Ovary (tissue), 9 donors: ENCODE results near the gene GGT6. TPM values are rescaled to one million over a fixed set of nuclear protein-coding genes. Genes with fewer than 3 reads are reported as not detected.

Source experiments
- DNase-seq, 5 donors: peaks; one replicate each; pipeline ENCODE4 v3.0.0-alpha.2; 2019 to 2020
- H3K27ac ChIP-seq, 2 donors: fragments of 200-600 bp; one replicate each; pipeline versions ENCODE4 v1.5.1 to v1.8.0; 2019 to 2022
- H3K27me3 ChIP-seq: fragments of 200-600 bp; one replicate; pipeline ENCODE4 v1.8.0; 2022
- H3K36me3 ChIP-seq: fragments of 200-600 bp; sonication (generic); one replicate; pipeline ENCODE4 v1.5.1; 2019
- H3K4me1 ChIP-seq: one replicate; pipeline ENCODE4 v1.8.1; 2013; ENCODE audit warnings: mild to moderate bottlenecking, moderate library complexity; ENCODE audit not compliant: insufficient read depth
- H3K4me3 ChIP-seq: fragments of 200-600 bp; sonication (generic); one replicate; pipeline ENCODE4 v1.5.1; 2017
- H3K9me3 ChIP-seq, 2 donors: fragments of 200-600 bp in 1 of 2; sonication (generic) in 1 of 2; one replicate each; pipeline versions ENCODE4 v1.5.1 to v1.8.1; 2013 to 2019; ENCODE audit warnings: mild to moderate bottlenecking in 1 of 2, moderate library complexity in 1 of 2
- EP300 ChIP-seq: sonication (generic); formaldehyde crosslinking; IDR thresholded peaks from one replicate; pipeline ENCODE4 v1.6.1; 2017; ENCODE audit warnings: antibody characterized with exemption
- POLR2A ChIP-seq: fragments of 450-650 bp; IDR thresholded peaks from one replicate; pipeline ENCODE4 v1.6.1; 2017; ENCODE audit warnings: antibody characterized with exemption, mild to moderate bottlenecking, moderate library complexity
- WGBS, 3 donors: extraction: QIAGEN DNeasy Blood & Tissue Kit in 1 of 3; methylation state at CpG; one replicate each; pipeline versions ENCODE4 v1.1.5 to v1.1.7; 2013 to 2017; 5-methylcytosine and 5-hydroxymethylcytosine counted together
- intact Hi-C, 4 donors: fragments of 100-400 bp; cut with DNase I; formaldehyde crosslinking; loops; one replicate each; pipeline versions ENCODE4 v1.11.0 to v1.15.1; 2022 to 2023
- polyA plus RNA-seq, 2 donors: library from polyadenylated mRNA; stranded (reverse); fragments of 200-250 nt in 1 of 2; fragments of 350-450 nt in 1 of 2; fragmentation: Illumina TruSeq in 1 of 2; extraction: RNeasy Lipid Tissue Mini Kit (QIAGEN cat#74804) in 1 of 2; gene quantifications; one replicate each; pipeline ENCODE4 v1.2.3, GENCODE V29; 2013 to 2014
- total RNA-seq, 7 donors: library from RNA; depleted of rRNA in 2 of 7; stranded (reverse); fragments of >200 nt in 2 of 7; fragmentation: NEBNext Ultra II Directional in 3 of 7; extraction: Animal tissue kit (Norgen Biotek cat#: 25700) in 3 of 7; gene quantifications; one replicate each; pipeline versions ENCODE4 v1.1.0 to v1.2.4, GENCODE V29; 2016 to 2023
- TF ChIP-seq, protein P1 (sequence below), 3 donors: fragments of 450-650 bp in 2 of 3; fragments of 200-600 bp in 1 of 3; IDR thresholded peaks; one replicate each; pipeline versions ENCODE4 v1.5.1 to v1.8.0; 2016 to 2022; ENCODE audit warnings: antibody characterized with exemption in 3 of 3, mild to moderate bottlenecking in 1 of 3
- donor health status: DM: no; HTN: no; CAD: no; lungs with moderate emphysema.
- donor health status: DM: no; HTN: no; CAD: no.
- donor health status: Bipolar disorder and iron deficiency.
- donor health status: DM: yes; HTN: yes; CAD: no.
- donor health status: DM: no; HTN: no; CAD: no.
- donor health status: DM: yes; HTN: yes; CAD: no.

The GGT6 gene
- total and polyA plus RNA-seq, 9 donors, result 0.08 to 31.5 (median 1.1) TPM

DNA sequence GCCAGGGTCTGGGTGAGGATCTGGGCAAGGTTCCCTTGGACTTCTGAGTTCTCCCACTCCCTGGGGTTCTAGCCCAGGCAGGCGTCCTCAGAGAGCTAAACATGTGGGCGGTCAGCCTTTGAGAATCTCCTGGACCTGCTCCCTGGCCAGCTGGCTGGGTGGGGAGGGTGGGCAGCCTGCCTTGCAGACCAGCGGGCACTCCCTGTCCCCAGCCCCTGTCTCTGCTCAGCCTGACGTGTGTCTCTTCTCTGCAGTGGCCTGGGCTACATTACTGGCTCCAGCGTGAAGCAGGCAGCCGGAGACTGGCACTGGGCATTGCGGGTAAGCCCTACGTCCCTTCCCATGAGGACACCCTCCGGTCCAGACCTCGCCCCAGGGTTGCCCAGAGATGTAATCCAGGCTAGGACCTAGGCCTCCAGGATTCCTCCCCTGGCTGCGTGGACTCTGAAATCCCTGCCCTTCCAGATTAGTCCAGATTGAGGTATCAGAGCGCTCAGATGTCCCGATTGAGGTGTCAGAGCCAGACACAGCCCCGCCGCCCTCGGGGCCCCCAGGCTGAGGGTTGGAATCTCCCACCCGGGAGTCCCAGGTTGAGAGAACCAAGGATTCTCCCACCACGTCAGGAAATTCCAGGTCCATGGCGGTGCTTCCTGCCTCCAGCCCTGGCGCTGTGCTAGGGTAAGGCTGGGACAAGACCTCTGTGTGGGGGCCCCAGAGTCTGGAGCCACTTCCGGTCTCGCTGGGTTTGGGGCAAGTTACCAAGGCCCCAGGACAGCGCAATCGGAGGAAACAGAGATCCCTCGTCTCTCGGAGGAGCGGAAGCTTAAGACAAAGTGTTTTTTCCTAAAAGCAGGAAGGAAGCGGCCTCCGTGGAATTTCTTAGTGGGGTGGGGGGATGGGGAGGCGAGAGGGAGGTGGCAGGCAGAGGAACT lies 29.3 kb downstream of the GGT6 start:
- H3K27ac ChIP-seq, result no peak overlapping the region
- H3K4me3 ChIP-seq, result no peak overlapping the region
- H3K4me1 ChIP-seq, result peaks cover 1% of the 10 kb centered on the region
- H3K9me3 ChIP-seq, result no peaks in the 10 kb centered on the region
- 62 to 72% (median 70%) methylated on average over 26 to 30 of the region's 30 CpGs for WGBS, 3 donors
- H3K27me3 ChIP-seq, result no peaks in the 10 kb centered on the region
- no peaks in the 10 kb centered on the region for H3K36me3 ChIP-seq
- DNase-seq, result no peak
- TF ChIP-seq EP300, result no peak
- TF ChIP-seq, protein P1, sequence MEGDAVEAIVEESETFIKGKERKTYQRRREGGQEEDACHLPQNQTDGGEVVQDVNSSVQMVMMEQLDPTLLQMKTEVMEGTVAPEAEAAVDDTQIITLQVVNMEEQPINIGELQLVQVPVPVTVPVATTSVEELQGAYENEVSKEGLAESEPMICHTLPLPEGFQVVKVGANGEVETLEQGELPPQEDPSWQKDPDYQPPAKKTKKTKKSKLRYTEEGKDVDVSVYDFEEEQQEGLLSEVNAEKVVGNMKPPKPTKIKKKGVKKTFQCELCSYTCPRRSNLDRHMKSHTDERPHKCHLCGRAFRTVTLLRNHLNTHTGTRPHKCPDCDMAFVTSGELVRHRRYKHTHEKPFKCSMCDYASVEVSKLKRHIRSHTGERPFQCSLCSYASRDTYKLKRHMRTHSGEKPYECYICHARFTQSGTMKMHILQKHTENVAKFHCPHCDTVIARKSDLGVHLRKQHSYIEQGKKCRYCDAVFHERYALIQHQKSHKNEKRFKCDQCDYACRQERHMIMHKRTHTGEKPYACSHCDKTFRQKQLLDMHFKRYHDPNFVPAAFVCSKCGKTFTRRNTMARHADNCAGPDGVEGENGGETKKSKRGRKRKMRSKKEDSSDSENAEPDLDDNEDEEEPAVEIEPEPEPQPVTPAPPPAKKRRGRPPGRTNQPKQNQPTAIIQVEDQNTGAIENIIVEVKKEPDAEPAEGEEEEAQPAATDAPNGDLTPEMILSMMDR (IDR thresholded peaks at IDR 0.05), result no peak
- no peak for TF ChIP-seq POLR2A
- intact Hi-C loops, result no loop called here

DNA sequence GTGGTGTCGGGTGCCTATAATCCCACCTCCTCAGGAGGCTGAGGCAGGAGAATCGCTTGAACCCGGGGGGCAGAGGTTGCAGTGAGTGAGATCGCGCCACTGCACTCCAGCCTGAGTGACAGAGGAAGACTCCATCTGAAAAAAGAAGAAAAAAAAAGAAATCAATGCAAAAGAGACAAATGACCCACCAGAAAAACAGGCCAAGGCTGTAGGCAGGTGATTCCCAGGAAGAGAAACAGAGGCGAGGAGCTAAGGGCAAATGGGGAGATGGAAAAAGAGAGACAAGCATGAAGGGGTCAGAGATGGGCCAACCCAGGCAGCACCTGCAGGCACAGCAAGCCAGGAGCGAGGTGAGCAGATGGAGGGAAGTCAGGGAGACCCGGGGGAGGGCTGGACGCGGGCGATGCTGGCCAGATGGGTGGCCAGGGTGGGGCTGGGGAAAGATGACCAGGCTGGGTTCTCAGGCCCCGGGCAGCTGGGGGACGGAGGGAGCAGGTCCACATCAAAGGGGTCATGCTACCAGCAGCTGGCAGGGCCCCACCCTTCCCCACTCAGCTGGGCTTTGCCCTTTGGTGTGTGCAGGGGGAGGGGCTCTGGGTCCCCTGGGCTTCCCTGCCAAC lies 30.7 kb downstream of the GGT6 start:
- no peaks in the 10 kb centered on the region for H3K36me3 ChIP-seq
- no peak for TF ChIP-seq POLR2A
- TF ChIP-seq, protein P1 (IDR thresholded peaks at IDR 0.05), result no peak
- no peak for TF ChIP-seq EP300
- H3K4me3 ChIP-seq, result no peak overlapping the region
- no peak for DNase-seq
- no peaks in the 10 kb centered on the region for H3K27me3 ChIP-seq
- H3K4me1 ChIP-seq, result no peaks in the 10 kb centered on the region
- intact Hi-C loops, result no loop called here
- H3K9me3 ChIP-seq, result no peaks in the 10 kb centered on the region
- no peak overlapping the region for H3K27ac ChIP-seq
- WGBS, 3 donors, result 71 to 75% (median 75%) methylated on average over 13 of the region's 13 CpGs

DNA sequence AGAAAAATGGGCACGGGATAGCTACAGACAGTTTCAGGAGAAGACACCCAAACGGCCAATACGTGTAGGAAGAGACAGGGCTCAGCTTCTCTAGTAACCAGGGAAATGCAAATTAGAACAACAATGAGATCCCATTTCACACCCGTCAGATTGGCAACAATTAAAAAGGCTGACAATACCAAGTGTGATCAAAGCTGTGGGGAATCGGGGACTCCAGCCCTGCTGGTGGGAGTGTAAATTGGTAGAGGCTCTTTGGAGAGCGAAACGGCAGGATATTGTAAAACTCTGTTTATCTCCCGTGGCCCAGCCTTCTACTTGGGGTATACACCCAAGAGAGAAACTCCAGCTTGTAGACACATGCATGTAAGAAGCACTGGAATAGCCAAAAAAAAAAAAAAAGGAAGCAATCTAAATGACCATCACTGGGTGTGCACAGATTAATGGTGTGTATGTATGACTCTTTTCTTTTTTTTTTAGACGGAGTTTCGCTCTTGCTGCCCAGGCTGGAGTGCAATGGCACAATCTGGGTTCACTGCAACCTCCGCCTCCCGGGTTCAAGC lies 32.7 kb downstream of the GGT6 start:
- Histone ChIP-seq H3K36me3 (no peaks in the 10 kb centered on the region), H3K4me3 (no peak overlapping the region), H3K9me3 (no peaks in the 10 kb centered on the region), H3K4me1 (no peaks in the 10 kb centered on the region), H3K27me3 (no peaks in the 10 kb centered on the region), H3K27ac (no peak overlapping the region)
- WGBS, 3 donors, result 48 to 53% (median 52%) methylated on average over 12 of the region's 12 CpGs
- intact Hi-C loops, result no loop called here
- TF ChIP-seq, protein P1 (IDR thresholded peaks at IDR 0.05), result no peak
- TF ChIP-seq POLR2A (no peak), EP300 (no peak)
- DNase-seq, result no peak

DNA sequence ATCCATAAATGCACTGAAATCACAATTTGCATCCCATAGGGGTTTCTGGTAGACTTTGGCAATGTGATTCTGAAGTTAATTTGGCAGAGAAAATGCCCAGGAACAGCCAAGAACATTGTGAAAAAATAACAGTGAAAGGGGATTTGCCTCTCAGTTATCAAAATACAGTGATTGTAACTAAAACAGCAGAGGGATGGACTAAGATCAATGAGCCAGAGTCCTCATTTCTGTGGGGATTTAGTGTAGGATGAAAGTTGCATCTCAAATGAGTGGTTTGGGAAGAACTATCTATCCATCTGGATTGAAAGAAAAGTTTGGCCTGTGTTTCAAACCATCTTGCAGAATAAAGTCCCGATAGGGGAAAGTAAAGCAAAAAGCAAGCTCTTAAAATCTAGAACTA lies 33.2 kb downstream of the GGT6 start:
- intact Hi-C loops, result no loop called here
- Histone ChIP-seq H3K27me3 (no peaks in the 10 kb centered on the region), H3K36me3 (no peaks in the 10 kb centered on the region), H3K4me1 (no peaks in the 10 kb centered on the region), H3K9me3 (no peaks in the 10 kb centered on the region), H3K27ac (no peak overlapping the region), H3K4me3 (no peak overlapping the region)
- TF ChIP-seq POLR2A, result no peak
- TF ChIP-seq, protein P1 (IDR thresholded peaks at IDR 0.05), result no peak
- no peak for TF ChIP-seq EP300
- DNase-seq, result no peak
- 7 to 17% (median 16%) methylated on average over 1 of the region's 1 CpG for WGBS, 3 donors
